K562 (cell line): Measurements from ENCODE around the gene HOXD13.

Source experiments
- EP300 ChIP-seq: IDR thresholded peaks from 2 replicates; pipeline ENCODE4 v1.6.1; 2012; ENCODE audit warnings: low read length, improper control_type of control experiment
- HDGF ChIP-seq: fragments of 450-650 bp; IDR thresholded peaks from 2 replicates; pipeline ENCODE4 v1.6.1; 2016
- POLR2AphosphoS2 ChIP-seq: IDR thresholded peaks from 2 replicates; pipeline ENCODE4 v1.6.1; 2012; ENCODE audit warnings: low read length, improper control_type of control experiment
- PTBP1 ChIP-seq: fragments of 200-400 bp; formaldehyde crosslinking; IDR thresholded peaks from 2 replicates; pipeline ENCODE4 v1.6.1; 2017; ENCODE audit warnings: low read depth, low read length
- SRF ChIP-seq, 2 experiments: fragments of 250-450, 450-650 bp in 1 of 2; sonication (Bioruptor Pico) in 1 of 2; sonication (generic) in 1 of 2; formaldehyde crosslinking; IDR thresholded peaks; 2 replicates each; pipeline versions ENCODE4 v1.5.0 to v1.5.1; 2020 to 2022; ENCODE audit warnings: mild to moderate bottlenecking in 1 of 2, missing genetic modification reagents in 1 of 2
- SRSF1 ChIP-seq: fragments of 200-400 bp; formaldehyde crosslinking; IDR thresholded peaks from 2 replicates; pipeline ENCODE4 v1.6.1; 2017; ENCODE audit warnings: mild to moderate bottlenecking, low read depth, low read length, moderate library complexity
- XRCC5 ChIP-seq: fragments of 200-400 bp; formaldehyde crosslinking; IDR thresholded peaks from 2 replicates; pipeline ENCODE4 v1.6.1; 2017; ENCODE audit warnings: low read depth, mild to moderate bottlenecking, low read length
- ZNF184 ChIP-seq: sonication (generic); formaldehyde crosslinking; IDR thresholded peaks from 2 replicates; pipeline ENCODE4 v1.5.0; 2020; ENCODE audit warnings: missing genetic modification reagents
- ZNF561 ChIP-seq: fragments of 450-650 bp; formaldehyde crosslinking; conservative IDR thresholded peaks from 2 replicates; pipeline ENCODE4 v1.4.0; 2020; ENCODE audit warnings: mild to moderate bottlenecking, moderate library complexity
- TF ChIP-seq, protein P1 (sequence below), 3 experiments: IDR thresholded peaks in 2 of 3; conservative IDR thresholded peaks in 1 of 3; 2 replicates each; pipeline ENCODE4 v1.5.1; 2011 to 2012; ENCODE audit warnings: low read length in 3 of 3, mild to moderate bottlenecking in 3 of 3, control low read depth in 2 of 3, improper control_type of control experiment in 1 of 3, inconsistent platforms in 1 of 3, low read depth in 1 of 3, mixed read lengths in 1 of 3, moderate library complexity in 1 of 3; ENCODE audit not compliant: insufficient read depth in 2 of 3
- TF ChIP-seq, protein P2 (sequence below): sonication (generic); formaldehyde crosslinking; IDR thresholded peaks from 2 replicates; pipeline ENCODE4 v1.5.0; 2020; ENCODE audit warnings: missing genetic modification reagents

DNA sequence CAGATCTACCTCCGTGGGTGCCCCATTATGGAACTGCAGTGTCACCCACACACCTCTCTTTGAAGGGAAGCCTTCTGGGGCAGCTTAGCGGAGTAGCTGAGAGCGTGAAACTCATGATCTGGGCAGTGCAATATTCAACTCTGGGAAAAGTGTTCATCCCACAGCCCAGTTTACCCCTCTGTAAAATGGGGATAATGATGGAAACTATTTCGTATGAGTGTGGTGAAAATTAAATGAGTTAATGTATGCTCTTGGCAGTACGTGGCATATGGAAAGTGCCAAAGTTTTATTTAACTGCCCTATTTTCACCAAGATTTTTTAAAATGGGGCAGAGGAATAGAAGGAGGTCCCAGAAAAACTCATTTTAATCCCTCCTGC lies 20.2 kb upstream of the HOXD13 start:
- no peak for TF ChIP-seq POLR2AphosphoS2
- no peak for TF ChIP-seq EP300
- no peak for TF ChIP-seq SRSF1
- TF ChIP-seq ZNF561 (CRISPR knock-in tag): no peak
- no peak for TF ChIP-seq XRCC5
- TF ChIP-seq PTBP1: no peak
- TF ChIP-seq HDGF: no peak
- TF ChIP-seq, protein P1, sequence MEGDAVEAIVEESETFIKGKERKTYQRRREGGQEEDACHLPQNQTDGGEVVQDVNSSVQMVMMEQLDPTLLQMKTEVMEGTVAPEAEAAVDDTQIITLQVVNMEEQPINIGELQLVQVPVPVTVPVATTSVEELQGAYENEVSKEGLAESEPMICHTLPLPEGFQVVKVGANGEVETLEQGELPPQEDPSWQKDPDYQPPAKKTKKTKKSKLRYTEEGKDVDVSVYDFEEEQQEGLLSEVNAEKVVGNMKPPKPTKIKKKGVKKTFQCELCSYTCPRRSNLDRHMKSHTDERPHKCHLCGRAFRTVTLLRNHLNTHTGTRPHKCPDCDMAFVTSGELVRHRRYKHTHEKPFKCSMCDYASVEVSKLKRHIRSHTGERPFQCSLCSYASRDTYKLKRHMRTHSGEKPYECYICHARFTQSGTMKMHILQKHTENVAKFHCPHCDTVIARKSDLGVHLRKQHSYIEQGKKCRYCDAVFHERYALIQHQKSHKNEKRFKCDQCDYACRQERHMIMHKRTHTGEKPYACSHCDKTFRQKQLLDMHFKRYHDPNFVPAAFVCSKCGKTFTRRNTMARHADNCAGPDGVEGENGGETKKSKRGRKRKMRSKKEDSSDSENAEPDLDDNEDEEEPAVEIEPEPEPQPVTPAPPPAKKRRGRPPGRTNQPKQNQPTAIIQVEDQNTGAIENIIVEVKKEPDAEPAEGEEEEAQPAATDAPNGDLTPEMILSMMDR (IDR thresholded peaks at IDR 0.05 in 2 of 3, conservative IDR thresholded peaks at IDR 0.05 in 1 of 3; ENCODE audit: insufficient read depth in 2 of 3, low read depth in 1 of 3, low read length in 3 of 3): no peak
- TF ChIP-seq, protein P2, sequence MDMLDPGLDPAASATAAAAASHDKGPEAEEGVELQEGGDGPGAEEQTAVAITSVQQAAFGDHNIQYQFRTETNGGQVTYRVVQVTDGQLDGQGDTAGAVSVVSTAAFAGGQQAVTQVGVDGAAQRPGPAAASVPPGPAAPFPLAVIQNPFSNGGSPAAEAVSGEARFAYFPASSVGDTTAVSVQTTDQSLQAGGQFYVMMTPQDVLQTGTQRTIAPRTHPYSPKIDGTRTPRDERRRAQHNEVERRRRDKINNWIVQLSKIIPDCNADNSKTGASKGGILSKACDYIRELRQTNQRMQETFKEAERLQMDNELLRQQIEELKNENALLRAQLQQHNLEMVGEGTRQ (CRISPR knock-in tag): no peak
- no peak for TF ChIP-seq SRF (CRISPR knock-in tag; IDR thresholded peaks at IDR 0.05)
- no peak for TF ChIP-seq ZNF184 (CRISPR knock-in tag)
